Activated CD4-positive, alpha-beta T cell treated with anti-CD3 and anti-CD28 coated beads, Interleukin-10, Interleukin-2, amounts not matched to agents 100 ng/mL and 50 ng/mL, durations not matched to agents 16 hours and 8 hours (primary cell): ENCODE measurements around the gene FGGY.
"Not testable (repeated sequence)": the region's sequence is repeated elsewhere in the genome, so short reads cannot be mapped to it uniquely, and the experiment has no call there.

Experiments used
- DNase-seq: peaks from one replicate; pipeline ENCODE4 v3.0.0-alpha.2; 2020

FGGY gene, protein sequence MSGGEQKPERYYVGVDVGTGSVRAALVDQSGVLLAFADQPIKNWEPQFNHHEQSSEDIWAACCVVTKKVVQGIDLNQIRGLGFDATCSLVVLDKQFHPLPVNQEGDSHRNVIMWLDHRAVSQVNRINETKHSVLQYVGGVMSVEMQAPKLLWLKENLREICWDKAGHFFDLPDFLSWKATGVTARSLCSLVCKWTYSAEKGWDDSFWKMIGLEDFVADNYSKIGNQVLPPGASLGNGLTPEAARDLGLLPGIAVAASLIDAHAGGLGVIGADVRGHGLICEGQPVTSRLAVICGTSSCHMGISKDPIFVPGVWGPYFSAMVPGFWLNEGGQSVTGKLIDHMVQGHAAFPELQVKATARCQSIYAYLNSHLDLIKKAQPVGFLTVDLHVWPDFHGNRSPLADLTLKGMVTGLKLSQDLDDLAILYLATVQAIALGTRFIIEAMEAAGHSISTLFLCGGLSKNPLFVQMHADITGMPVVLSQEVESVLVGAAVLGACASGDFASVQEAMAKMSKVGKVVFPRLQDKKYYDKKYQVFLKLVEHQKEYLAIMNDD

GRCh38 chr1:59296358-59297256, at the start of gene FGGY:
Gene FGGY, plus strand, starts transcription at chr1:59297094. Its CDS starts 24,456 bp downstream, at chr1:59321550.
- DNase-seq = peak; percentile 93

GRCh38 chr1:59248758-59249157, 48.1 kb upstream of the FGGY start:
- DNase-seq = no peak

GRCh38 chr1:59249396-59250137, 47.3 kb upstream of the FGGY start:
- DNase-seq = no peak

DNA sequence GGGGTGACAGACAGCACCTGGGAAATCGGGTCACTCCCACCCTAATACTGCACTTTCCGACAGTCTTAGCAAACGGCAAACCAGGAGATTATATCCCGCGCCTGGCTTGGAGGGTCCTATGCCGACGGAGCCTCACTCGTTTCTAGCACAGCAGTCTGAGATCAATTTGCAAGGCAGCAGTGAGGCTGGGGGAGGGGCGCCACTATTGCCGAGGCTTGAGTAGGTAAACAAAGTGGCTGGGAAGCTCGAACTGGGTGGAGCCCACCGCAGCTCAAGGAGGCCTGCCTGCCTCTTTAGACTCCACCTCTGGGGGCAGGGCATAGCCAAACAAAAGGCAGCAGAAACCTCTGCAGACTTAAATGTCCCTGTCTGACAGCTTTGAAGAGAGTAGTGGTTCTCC, 45.8 kb upstream of the FGGY start:
- not testable (repeated sequence) for DNase-seq

DNA sequence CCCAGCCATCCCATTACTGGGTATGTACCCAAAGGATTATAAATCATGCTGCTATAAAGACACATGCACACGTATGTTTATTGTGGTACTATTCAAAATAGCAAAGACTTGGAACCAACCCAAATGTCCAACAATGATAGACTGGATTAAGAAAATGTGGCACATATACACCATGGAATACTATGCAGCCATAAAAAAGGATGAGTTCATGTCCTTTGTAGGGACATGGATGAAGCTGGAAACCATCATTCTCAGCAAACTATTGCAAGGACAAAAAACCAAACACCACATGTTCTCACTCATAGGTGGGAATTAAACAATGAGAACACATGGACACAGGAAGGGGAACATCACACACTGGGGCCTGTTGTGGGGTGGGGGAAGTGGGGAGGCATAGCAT, 40.5 kb upstream of the FGGY start:
- DNase-seq = not testable (repeated sequence)

- DNase-seq = no peak
These were observed 38.4 kb upstream of the FGGY start for GRCh38 chr1:59258412-59259032.

DNA sequence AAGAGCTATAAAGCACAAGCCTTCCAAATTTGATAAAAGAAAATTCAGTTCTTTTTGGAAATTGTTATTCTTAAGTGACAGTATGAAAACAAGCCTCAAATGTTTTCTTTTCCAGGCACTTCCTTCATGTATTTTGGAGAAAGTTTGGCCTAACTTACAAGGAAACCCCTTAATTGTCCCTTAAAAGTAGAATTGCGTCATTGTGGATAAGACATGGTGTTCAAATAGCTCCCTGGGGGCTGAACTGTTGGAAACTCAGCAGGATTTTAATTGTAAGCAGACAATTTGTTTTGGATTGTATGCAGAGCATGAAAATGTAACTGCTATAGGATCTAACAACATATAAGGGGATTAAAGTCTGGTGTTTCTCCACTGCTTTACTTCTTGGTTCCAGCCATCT, 35.4 kb upstream of the FGGY start:
- DNase-seq = no peak

GRCh38 chr1:59262631-59263030, 34.3 kb upstream of the FGGY start:
- no peak for DNase-seq

GRCh38 chr1:59263111-59263510, 33.8 kb upstream of the FGGY start:
- DNase-seq = no peak

DNA sequence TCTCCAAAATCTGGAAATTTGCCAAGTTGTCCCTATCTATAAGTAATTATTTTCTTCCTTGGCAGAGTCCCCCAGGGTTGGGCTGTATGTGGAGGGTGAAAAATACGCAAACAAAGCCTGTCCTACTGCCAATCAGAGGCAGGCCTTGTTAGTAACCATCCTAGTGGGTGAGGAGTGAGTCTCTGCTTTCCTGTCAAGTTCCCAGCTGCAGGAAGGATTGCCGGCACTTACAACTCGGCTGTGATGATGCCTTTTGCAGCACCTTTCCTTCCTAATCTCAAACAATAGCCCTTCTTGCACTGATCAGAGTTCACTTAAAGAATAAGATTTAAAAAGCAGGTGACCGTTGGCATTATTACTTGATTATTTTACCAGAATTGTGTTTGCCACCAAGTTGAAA, 31.3 kb upstream of the FGGY start:
- no peak for DNase-seq

GRCh38 chr1:59266180-59266926, 30.5 kb upstream of the FGGY start:
- DNase-seq = no peak

GRCh38 chr1:59266927-59267293, 30.0 kb upstream of the FGGY start:
- DNase-seq = no peak

GRCh38 chr1:59268406-59268805, 28.5 kb upstream of the FGGY start:
- no peak for DNase-seq

- DNase-seq = no peak
These were observed 25.2 kb upstream of the FGGY start for GRCh38 chr1:59271561-59272260.

GRCh38 chr1:59272507-59272906, 24.4 kb upstream of the FGGY start:
- peak; percentile 23 for DNase-seq

- DNase-seq = no peak
These were observed 20.4 kb upstream of the FGGY start for GRCh38 chr1:59276439-59276851.

DNA sequence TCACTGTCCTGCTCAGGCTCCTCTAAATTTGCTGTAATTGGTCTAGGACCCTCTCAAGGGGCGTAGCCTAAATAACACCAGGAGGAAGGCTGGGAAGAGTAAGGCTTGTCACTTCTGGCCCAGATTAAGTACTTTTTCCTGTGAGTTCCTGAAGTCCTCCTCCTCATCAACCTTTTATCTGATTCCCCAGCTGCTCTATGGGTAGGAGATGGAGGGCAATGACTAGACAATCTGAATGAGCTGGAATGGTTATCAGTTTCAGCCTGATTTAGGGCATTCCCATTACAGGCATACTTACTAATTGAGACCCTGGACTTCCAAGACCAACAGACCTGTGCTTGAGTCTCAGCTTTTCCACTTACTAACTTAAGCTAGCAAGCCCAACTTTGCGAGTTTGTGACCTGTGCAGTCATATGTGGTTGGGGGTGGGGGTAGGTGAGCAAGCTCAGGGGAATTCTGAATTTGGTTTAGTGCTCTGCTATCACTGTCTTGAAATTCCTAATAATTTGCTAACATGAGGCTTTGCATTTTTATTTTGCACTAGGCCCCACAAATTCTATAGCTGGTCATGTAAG, 18.0 kb upstream of the FGGY start:
- no peak for DNase-seq

DNA sequence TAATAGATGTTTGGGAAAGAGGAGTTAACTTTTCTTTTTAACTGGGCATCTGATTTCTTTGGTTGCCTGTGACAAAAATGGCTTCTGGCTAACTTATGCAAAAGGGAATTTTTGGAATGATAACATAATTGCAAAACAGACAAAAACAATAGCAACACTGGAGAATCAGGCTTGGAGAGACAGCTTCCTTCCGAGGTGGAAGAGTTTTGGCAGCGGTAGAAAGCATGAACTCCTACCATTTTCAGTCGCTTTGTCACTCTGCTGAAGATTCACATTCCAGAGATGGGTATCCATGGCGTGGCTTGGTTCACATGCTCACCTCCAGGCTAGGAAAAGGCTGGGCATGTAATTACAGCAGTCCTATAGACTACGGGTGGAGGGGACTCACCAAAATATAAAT, 17.2 kb upstream of the FGGY start:
- DNase-seq = no peak

- DNase-seq = no peak
These were observed 13.9 kb upstream of the FGGY start for GRCh38 chr1:59282951-59283350.

DNA sequence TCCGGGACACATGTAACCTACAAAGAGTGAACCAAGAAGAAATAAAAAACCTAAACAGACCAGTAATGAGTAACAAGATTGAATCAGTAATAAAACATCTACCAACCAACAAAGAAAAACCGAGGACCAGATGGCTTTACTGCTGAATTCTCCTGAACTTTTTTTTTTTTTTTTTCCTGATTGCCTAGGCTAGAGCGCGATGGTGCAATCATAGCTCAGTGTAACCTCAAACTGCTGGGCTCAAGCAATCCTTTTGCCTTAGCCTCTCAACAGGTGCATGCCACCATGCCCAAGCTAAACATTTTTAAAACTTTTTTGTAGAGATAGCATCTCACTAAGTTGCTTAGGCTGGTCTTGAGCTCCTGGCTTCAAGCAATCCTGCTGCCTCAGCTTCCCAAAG, 11.2 kb upstream of the FGGY start:
- DNase-seq = no peak

DNA sequence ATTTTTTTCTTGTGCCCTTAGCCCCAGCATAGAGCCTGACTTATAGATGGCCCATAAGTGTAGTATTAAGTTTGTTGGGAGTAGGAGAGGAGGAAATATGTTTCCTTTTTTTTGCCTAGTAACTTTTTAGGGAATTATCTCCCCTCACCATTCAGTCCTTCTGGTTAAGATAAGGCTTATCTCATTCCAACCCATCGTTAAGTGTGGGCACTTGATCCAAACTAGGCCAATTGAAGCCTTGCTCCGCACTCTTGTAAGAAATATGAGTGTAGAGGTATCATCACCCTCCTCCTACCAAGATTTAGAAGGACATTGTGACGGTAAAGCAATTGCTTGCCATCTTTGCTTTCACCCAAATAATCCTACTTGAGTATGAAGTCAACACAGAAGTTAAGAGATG, 8.8 kb upstream of the FGGY start:
- DNase-seq = no peak
